GM23338 (cell line): ENCODE data around the gene NCCRP1. TPM values are rescaled to one million over a fixed set of nuclear protein-coding genes. Genes with fewer than 3 reads are reported as not detected.

Experiments
- ATAC-seq: fragments of 200-7000 bp; cut with Tn5 transposase; 3 replicates; pipeline ENCODE4 v1.9.1; 2020
- DNase-seq: peaks from one replicate; pipeline ENCODE4 v3.0.0-alpha.2; 2015; ENCODE audit warnings: low spot score
- H2AFZ ChIP-seq: fragments of 200-600 bp; sonication (generic); 2 replicates; pipeline ENCODE4 v1.8.0; 2016; ENCODE audit warnings: antibody characterized with exemption, mild to moderate bottlenecking, moderate library complexity
- H3F3A ChIP-seq: fragments of 200-600 bp; sonication (generic); replicated peaks from 2 replicates; pipeline ENCODE4 v1.8.0; 2017; ENCODE audit warnings: antibody characterized with exemption, mixed run types, low read depth
- H3K27ac ChIP-seq: fragments of 200-600 bp; sonication (generic); 2 replicates; pipeline ENCODE4 v1.6.1; 2016; ENCODE audit warnings: low read depth
- H3K27me3 ChIP-seq: fragments of 200-600 bp; sonication (generic); 2 replicates; pipeline ENCODE4 v1.8.0; 2016; ENCODE audit warnings: mild to moderate bottlenecking, mixed run types, moderate library complexity; ENCODE audit not compliant: insufficient read depth
- H3K36me3 ChIP-seq: fragments of 200-600 bp; sonication (generic); 2 replicates; pipeline ENCODE4 v1.8.0; 2016; ENCODE audit warnings: mild to moderate bottlenecking; ENCODE audit not compliant: insufficient read depth
- H3K4me1 ChIP-seq: fragments of 200-600 bp; sonication (generic); 2 replicates; pipeline ENCODE4 v1.8.0; 2016; ENCODE audit warnings: mild to moderate bottlenecking, moderate library complexity; ENCODE audit not compliant: insufficient read depth
- H3K4me2 ChIP-seq: fragments of 200-600 bp; sonication (generic); 2 replicates; pipeline ENCODE4 v1.7.1; 2017; ENCODE audit warnings: mixed run types
- H3K4me3 ChIP-seq: fragments of 200-600 bp; sonication (generic); 2 replicates; pipeline ENCODE4 v1.6.1; 2016; ENCODE audit warnings: mixed run types
- H3K79me2 ChIP-seq: fragments of 200-600 bp; sonication (generic); replicated peaks from 2 replicates; pipeline ENCODE4 v1.8.0; 2017; ENCODE audit warnings: mild to moderate bottlenecking; ENCODE audit not compliant: insufficient read depth
- H3K9me2 ChIP-seq: fragments of 200-600 bp; sonication (generic); 2 replicates; pipeline ENCODE4 v1.8.0; 2017; ENCODE audit not compliant: insufficient read depth
- H4K20me1 ChIP-seq: fragments of 200-600 bp; sonication (generic); replicated peaks from 2 replicates; pipeline ENCODE4 v1.8.0; 2017; ENCODE audit warnings: mild to moderate bottlenecking; ENCODE audit not compliant: insufficient read depth
- H3K27ac Mint-ChIP-seq: 2 replicates; pipeline ENCODE4 v1.8.0; 2020; ENCODE audit warnings: inconsistent platforms, mild to moderate bottlenecking, moderate library complexity, mixed read lengths
- H3K27me3 Mint-ChIP-seq: 3 replicates; pipeline ENCODE4 v1.8.0; 2022; ENCODE audit warnings: low read depth, mild to moderate bottlenecking, moderate library complexity, mixed read lengths, inconsistent platforms; ENCODE audit not compliant: insufficient read depth, poor library complexity
- H3K36me3 Mint-ChIP-seq: 3 replicates; pipeline ENCODE4 v1.8.0; 2021; ENCODE audit warnings: low read depth, mild to moderate bottlenecking, inconsistent platforms, moderate library complexity, mixed read lengths
- H3K4me1 Mint-ChIP-seq: 3 replicates; pipeline ENCODE4 v1.8.0; 2020; ENCODE audit warnings: mild to moderate bottlenecking, inconsistent platforms, mixed read lengths
- H3K4me3 Mint-ChIP-seq: 3 replicates; pipeline ENCODE4 v1.8.0; 2021; ENCODE audit warnings: moderate library complexity, mild to moderate bottlenecking, inconsistent platforms, mixed read lengths
- H3K9me3 Mint-ChIP-seq: 3 replicates; pipeline ENCODE4 v1.8.0; 2020; ENCODE audit warnings: moderate library complexity, mild to moderate bottlenecking, inconsistent platforms, mixed read lengths
- CREB1 ChIP-seq: fragments of 250-450 bp; sonication (Bioruptor Pico); IDR thresholded peaks from 2 replicates; pipeline ENCODE4 v1.5.0; 2020; ENCODE audit warnings: low read depth, mild to moderate bottlenecking, moderate library complexity
- EZH2 ChIP-seq: fragments of 200-600 bp; sonication (generic); IDR thresholded peaks from one replicate; pipeline ENCODE4 v1.8.0; 2017; ENCODE audit warnings: antibody characterized with exemption, mild to moderate bottlenecking, low read depth; ENCODE audit not compliant: unreplicated experiment
- EZH2phosphoT487 ChIP-seq: fragments of 200-600 bp; sonication (generic); IDR thresholded peaks from one replicate; pipeline ENCODE4 v1.8.1; 2018; ENCODE audit warnings: antibody characterized with exemption; ENCODE audit not compliant: unreplicated experiment
- JUNB ChIP-seq: IDR thresholded peaks from one replicate; pipeline ENCODE4 v1.6.1; 2016; ENCODE audit warnings: antibody characterized with exemption; ENCODE audit not compliant: unreplicated experiment
- NANOG ChIP-seq: IDR thresholded peaks from 2 replicates; pipeline ENCODE4 v1.6.1; 2016; ENCODE audit warnings: antibody characterized with exemption, borderline replicate concordance
- STAT1 ChIP-seq: IDR thresholded peaks from one replicate; pipeline ENCODE4 v1.6.1; 2016; ENCODE audit warnings: antibody characterized with exemption; ENCODE audit not compliant: unreplicated experiment
- ZNF114 ChIP-seq: fragments of 250-450 bp; sonication (Bioruptor Pico); IDR thresholded peaks from 2 replicates; pipeline ENCODE4 v1.5.0; 2020; ENCODE audit warnings: mild to moderate bottlenecking, moderate library complexity
- ZNF331 ChIP-seq: fragments of 250-450 bp; sonication (Bioruptor Pico); IDR thresholded peaks from 2 replicates; pipeline ENCODE4 v1.5.0; 2020; ENCODE audit warnings: low read depth, mild to moderate bottlenecking, moderate library complexity
- polyA plus RNA-seq: library from polyadenylated mRNA; unstranded; fragments of >200 nt; fragmentation: Nextera tagmentation; extraction: Ambion mirVana; gene quantifications from 2 replicates; pipeline ENCODE4 v1.2.1, GENCODE V29; 2016
- total RNA-seq: library from RNA; depleted of rRNA; stranded (reverse); fragments of >200 nt; shearing (Covaris generic); gene quantifications from 2 replicates; pipeline ENCODE4 v1.2.3, GENCODE V29; 2014
- TF ChIP-seq, protein P1 (sequence below): IDR thresholded peaks from one replicate; pipeline ENCODE4 v1.6.1; 2018; ENCODE audit warnings: antibody characterized with exemption; ENCODE audit not compliant: unreplicated experiment
- TF ChIP-seq, protein P2 (sequence below): IDR thresholded peaks from 2 replicates; pipeline ENCODE4 v1.6.1; 2016; ENCODE audit warnings: antibody characterized with exemption

The NCCRP1 gene
- total and polyA plus RNA-seq, 2 experiments from 2014 or later = 3.6 to 6.2 TPM

DNA sequence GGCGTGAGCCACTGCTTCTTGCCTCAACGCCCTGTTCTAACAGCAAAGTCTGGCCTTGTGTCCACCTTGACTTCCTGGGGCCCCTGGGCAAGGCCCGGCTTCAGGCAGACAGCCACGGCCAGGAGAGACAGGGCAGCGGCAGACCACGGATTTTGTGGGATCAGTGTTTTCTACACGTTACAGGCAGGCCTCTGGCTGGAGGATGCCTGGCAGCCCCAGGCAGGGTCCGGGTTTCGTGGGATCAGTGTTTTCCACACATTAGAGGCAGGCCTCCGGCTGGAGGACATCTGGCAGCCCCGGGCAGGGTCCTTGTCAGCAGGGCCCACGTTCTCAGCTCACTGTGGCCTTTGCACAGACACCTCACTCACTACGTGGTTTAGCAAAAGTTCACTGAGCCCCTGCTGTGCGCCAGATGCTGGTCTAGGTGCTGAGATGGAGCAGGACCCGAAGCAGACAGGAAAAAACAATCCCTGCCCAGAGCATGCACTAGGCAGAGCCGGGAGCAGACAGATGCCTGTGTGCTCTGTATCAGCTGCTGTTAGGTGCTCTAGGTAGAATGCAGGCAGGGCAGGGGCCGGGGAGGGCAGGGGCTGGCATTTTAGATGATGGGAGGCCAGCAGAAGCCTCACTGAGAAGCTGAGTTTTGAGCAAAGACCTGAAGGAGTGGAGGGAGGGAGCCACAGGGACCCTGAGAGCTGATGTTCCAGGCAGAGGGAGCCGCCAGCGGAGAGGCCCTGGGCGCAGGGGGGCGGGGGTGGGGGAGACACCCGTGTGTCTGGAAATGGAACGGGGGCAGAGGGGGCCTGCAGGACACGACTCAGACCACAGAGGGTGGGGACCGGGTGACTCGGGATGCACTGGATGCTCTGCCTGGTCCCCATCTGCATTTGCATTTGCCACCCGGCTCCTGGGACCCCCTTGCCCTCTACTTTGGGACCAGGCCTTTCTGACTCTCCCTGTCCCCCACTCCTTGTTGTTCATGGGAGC is 25.0 kb upstream of the NCCRP1 start (continued):
- TF ChIP-seq, protein P1, sequence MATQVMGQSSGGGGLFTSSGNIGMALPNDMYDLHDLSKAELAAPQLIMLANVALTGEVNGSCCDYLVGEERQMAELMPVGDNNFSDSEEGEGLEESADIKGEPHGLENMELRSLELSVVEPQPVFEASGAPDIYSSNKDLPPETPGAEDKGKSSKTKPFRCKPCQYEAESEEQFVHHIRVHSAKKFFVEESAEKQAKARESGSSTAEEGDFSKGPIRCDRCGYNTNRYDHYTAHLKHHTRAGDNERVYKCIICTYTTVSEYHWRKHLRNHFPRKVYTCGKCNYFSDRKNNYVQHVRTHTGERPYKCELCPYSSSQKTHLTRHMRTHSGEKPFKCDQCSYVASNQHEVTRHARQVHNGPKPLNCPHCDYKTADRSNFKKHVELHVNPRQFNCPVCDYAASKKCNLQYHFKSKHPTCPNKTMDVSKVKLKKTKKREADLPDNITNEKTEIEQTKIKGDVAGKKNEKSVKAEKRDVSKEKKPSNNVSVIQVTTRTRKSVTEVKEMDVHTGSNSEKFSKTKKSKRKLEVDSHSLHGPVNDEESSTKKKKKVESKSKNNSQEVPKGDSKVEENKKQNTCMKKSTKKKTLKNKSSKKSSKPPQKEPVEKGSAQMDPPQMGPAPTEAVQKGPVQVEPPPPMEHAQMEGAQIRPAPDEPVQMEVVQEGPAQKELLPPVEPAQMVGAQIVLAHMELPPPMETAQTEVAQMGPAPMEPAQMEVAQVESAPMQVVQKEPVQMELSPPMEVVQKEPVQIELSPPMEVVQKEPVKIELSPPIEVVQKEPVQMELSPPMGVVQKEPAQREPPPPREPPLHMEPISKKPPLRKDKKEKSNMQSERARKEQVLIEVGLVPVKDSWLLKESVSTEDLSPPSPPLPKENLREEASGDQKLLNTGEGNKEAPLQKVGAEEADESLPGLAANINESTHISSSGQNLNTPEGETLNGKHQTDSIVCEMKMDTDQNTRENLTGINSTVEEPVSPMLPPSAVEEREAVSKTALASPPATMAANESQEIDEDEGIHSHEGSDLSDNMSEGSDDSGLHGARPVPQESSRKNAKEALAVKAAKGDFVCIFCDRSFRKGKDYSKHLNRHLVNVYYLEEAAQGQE = no peak
- TF ChIP-seq EZH2phosphoT487 (no peak), ZNF114 (CRISPR knock-in tag) (no peak), STAT1 (no peak), CREB1 (CRISPR knock-in tag) (no peak)
- TF ChIP-seq, protein P2, sequence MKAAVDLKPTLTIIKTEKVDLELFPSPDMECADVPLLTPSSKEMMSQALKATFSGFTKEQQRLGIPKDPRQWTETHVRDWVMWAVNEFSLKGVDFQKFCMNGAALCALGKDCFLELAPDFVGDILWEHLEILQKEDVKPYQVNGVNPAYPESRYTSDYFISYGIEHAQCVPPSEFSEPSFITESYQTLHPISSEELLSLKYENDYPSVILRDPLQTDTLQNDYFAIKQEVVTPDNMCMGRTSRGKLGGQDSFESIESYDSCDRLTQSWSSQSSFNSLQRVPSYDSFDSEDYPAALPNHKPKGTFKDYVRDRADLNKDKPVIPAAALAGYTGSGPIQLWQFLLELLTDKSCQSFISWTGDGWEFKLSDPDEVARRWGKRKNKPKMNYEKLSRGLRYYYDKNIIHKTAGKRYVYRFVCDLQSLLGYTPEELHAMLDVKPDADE = no peak

DNA sequence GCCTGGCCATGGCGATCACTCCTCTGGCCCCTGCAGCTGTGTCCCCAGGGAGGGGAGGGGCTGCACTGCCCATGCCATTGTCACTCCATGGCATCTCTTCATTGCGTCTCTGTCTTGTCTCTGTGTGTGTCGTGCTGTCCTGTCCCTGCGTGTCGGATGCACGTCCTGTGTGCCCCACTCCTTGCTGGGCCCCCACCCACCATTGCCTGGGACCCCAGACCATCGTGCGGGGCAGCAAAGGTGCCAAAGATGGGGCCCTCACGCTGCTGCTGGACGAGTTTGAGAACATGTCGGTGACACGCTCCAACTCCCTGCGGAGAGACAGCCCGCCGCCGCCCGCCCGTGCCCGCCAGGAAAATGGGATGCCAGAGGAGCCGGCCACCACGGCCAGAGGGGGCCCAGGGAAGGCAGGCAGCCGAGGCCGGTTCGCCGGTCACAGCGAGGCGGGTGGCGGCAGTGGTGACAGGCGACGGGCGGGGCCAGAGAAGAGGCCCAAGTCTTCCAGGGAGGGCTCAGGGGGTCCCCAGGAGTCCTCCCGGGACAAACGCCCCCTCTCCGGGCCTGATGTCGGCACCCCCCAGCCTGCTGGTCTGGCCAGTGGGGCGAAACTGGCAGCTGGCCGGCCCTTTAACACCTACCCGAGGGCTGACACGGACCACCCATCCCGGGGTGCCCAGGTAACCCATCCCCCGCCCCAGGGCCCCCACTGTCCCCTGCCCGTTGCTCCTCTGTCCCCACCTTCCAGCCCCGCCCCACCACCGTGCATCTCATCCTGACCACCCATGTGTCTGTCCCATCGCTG is 23.9 kb upstream of the NCCRP1 start:
- ATAC-seq (no peak), DNase-seq (no peak)
- no peaks in the 10 kb centered on the region for H3K9me2 ChIP-seq
- H3K4me1 Mint-ChIP-seq = peaks cover 12% of the 10 kb centered on the region
- no peak overlapping the region for H3K4me3 Mint-ChIP-seq
- H3K4me2 ChIP-seq = no peak overlapping the region
- no peak overlapping the region for H3K27ac ChIP-seq
- H3K27ac Mint-ChIP-seq = peak overlapping the region; percentile 74; the same call in 1 of the 2 replicates
- no peaks in the 10 kb centered on the region for H3F3A ChIP-seq
- H4K20me1 ChIP-seq = no peaks in the 10 kb centered on the region; the same call in 1 of the 2 replicates
- peaks cover 3% of the 10 kb centered on the region for H3K27me3 Mint-ChIP-seq
- H3K36me3 Mint-ChIP-seq = peaks cover 5% of the 10 kb centered on the region; the same call in 2 of the 3 replicates
- peaks cover 9% of the 10 kb centered on the region; the same call in 1 of the 2 replicates for H3K4me1 ChIP-seq
- H3K27me3 ChIP-seq = no peaks in the 10 kb centered on the region
- H3K9me3 Mint-ChIP-seq = no peaks in the 10 kb centered on the region
- H2AFZ ChIP-seq = no peak overlapping the region
- H3K79me2 ChIP-seq = no peaks in the 10 kb centered on the region
- H3K36me3 ChIP-seq = no peaks in the 10 kb centered on the region; the same call in 1 of the 2 replicates
- no peak overlapping the region for H3K4me3 ChIP-seq
- TF ChIP-seq, protein P2 = no peak
- TF ChIP-seq CREB1 (CRISPR knock-in tag) = no peak
- no peak for TF ChIP-seq JUNB
- no peak for TF ChIP-seq ZNF331
- no peak for TF ChIP-seq EZH2
- no peak for TF ChIP-seq ZNF114 (CRISPR knock-in tag)
- TF ChIP-seq NANOG = no peak
- no peak for TF ChIP-seq EZH2phosphoT487
- TF ChIP-seq, protein P1 = no peak
- TF ChIP-seq STAT1 = no peak
